IPS DF 19.7 (cell line): ENCODE measurements around the gene TULP4.

Experiments used
- DNase-seq: peaks from one replicate; pipeline ENCODE4 v3.0.0-alpha.2; 2013; ENCODE audit warnings: low read depth, low spot score

The TULP4 gene

DNA sequence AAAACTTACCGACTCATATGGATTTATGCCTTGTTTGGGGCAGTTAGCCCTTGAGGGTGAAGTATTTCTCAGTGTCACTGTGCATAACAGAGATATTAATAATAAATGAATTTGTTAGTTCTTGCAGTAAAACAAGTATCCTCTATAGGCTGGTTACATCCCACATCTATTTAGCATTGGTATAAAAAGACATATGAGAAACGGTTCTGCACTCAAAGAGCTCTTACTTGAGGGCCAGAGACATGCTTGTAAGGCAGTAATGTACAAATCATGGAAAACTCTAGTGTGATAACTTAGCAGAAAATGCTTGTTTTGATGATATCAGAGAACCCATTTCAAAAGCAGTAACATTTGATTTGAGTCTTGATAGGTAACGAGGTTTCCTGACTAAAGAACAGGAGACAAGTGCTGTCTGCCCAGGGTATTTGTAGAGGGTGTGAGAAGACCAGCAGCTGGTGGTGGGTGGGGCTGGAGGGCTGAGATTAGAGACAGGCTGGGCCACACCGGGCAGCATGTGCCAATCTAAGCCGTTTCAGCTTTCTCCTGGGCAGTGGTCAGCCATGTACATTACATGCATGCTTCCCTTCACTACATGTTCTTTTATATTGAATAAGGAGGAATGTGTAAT, 46.3 kb downstream of the TULP4 start:
- DNase-seq: no peak

DNA sequence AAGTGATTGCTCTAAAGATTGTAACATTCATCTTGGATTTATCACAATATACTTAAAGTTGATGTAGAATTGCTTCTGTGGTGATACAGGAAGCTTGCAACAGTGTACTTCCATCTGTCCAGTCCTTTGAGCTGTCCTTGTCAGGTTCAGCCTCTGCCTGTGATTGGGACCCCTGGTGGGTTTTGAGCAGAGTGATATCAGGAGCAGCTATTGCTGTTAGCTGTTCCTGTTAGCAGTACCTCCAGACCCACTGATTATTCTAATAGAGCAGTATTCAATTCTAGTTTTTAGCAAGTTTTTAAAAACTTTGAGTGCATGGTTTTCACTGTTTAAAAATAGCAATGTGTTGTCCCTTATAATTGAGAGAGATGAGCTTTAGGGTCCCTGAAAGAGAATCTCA, 48.8 kb downstream of the TULP4 start:
- no peak for DNase-seq

DNA sequence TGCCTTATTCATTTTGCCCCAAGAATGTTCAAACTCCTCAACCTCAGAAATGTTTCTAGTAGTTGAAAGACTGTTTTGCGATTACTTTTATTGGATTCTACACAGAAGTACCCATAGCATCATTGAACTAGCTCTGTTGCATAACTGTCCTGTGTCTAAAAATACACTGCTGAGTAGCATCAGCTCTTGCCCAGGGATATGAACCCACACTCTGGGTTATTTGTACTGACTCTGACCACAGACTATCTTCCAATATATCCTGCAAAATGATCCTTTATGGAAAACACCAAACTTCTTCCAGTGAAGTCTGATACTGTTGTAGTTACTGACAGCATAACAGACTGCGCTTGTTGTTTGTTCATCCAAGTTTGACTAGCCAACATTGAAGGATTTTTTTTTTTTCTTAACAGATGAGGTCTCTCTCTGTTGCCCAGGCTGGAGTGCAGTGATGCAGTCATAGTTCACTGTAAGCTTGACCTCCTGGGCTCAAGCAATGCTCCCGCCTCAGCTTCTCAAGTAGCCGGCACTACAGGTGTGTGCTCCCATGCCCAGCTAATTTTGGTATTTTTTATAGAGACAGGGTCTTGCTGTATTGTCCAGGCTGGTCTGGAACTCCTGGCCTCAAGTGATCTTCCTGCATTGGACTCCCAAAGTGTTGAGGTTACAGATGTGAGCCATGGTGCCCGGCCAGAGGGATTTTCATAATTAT, 49.9 kb downstream of the TULP4 start:
- no peak for DNase-seq

DNA sequence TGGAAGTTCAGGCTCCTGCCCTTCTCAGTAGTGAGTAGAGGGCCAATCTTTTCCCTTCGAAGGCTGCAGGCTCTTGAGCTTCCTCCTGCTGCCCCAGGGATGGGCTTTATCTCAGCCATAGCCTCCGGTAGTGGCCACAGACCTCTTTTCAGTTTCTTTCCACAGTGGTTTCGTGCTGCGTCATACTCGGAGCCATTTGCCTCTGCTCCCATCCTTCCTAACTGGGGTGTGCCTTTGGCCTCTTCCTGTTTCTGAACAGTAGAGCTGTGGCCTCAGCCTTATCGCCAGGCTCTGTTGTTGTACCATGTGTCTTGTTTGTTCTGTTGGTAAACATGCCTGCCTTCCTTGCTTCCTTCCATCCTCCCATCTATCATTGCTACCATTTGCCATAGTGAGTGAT, 54.1 kb downstream of the TULP4 start:
- no peak for DNase-seq

DNA sequence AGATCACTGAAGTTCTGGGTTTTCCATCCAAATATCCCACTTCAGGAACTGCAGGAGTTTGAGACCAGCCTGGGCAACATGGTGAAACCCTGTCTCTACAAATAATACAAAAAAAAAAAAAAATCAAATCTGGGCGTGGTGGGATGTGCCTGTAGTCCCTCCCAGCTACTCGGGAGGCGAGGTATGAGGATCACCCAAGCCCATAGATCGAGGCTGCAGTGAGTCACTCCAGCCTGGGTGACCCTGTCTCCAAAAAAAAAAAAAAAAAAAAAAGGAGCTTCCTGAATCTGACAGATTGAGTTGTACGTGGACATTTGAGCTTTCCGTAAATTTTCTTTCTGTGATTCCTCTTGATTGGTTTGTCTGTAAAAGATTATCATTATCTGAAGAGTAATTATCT, 55.6 kb downstream of the TULP4 start:
- no peak for DNase-seq

DNA sequence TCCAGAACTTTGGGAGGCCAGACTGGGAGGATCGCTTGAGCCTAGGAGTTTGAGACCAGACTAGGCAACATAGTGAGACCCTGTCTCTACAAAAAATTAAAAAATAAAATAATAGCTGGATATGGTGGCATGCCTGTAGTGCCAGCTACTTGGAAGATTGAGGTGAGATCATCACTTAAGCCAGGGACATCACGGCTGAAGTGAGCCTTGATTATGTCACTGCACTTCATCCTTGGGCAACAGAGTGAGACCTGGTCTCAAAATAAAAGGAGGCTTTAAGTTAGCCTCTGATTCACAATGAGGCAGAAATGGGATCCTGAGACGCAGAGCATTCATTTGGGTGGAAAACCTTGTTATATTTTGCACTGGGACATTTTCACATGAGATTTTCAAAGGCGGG, 57.0 kb downstream of the TULP4 start:
- no peak for DNase-seq

DNA sequence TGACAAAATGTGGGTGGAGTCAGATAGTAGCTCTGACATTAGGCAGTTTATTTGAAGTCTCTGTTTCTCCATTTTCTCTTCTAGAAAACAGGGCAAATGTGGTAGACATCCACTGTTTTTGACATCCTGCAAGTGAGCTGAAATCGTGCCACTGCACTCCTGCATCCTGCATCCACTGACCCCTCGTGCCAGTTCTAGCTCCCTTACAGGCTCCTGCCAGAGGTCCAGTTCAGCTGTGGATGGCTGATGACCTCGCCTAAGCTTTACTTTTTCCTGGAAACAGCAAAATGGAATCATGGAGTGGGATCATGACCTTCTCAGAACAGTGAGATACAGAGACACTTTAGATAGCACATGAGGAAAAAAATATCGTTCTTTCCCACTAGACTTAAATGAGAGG, 58.5 kb downstream of the TULP4 start:
- no peak for DNase-seq

DNA sequence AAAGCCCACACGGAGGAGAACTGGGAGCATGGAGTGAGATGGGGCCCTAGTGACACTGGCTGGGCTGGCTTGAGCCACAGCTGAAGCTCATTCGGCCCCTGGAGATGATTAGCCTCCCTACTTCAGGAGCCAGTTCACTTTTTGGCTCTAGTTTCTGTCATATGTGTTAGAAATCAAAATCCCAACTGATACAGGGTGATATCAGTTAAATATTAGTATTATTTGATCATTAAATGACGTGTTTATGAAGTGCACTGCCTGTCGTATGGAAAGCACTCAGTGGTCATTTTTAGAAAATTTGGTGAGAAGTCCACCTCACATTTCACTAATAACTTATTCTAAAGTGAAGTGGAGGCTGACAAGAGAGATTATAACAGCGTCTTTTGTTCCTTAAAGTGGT, 59.0 kb downstream of the TULP4 start:
- no peak for DNase-seq

DNA sequence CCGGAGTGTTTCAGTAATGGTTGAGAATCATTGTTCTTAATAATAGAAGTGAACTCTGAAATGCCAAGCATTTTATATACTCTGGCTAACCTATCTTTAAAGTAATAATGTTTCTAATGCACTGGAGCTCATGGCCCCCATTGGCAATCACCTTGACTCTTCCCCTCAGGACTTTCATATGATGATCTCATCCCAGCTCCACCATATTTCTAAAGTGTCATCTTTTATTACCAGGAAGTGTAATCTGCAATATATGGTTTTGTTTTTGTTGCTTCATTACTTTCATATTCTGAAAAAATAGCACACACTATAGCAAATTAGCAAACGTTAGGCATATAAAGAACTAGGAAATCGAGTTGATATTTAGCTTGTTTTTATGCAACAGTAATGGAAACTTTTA, 60.3 kb downstream of the TULP4 start:
- no peak for DNase-seq

DNA sequence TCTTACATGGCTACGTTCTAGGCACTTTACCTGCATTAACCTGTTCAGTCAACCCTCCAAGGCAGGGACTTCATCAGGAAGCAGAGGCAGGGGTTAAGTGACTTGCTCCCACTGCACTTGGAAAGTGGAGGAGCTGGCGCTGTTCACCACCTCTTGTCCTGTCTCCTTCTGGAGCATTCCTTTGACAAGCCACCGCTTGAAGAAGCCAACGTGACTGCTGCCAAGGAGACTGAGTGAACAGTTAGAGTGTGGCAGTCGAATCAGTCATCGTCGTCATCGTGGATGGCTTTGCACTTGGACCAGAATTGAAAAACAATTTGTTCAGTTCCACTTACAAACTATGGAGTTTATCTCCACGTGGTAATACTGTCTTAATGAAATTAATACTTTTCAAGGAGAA, 60.9 kb downstream of the TULP4 start:
- no peak for DNase-seq

DNA sequence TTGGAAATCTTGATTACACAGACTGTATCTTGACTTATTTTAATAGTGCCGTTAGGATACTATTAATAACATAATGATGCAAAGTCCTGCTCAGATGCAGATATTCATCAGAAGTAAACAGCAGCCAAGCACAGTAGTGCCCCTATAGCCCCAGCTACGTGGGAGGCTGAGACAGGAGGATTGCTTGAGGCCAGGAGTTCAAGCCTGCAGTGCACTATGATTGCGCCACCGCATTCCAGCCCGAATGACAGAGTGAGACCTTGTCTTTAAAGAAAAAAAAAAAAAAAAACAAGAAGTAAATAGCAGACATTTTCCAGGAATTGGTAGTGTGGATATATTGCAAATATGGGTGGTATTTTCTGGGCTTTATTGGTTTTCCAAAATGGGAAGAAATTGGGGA, 61.8 kb downstream of the TULP4 start:
- DNase-seq: no peak

DNA sequence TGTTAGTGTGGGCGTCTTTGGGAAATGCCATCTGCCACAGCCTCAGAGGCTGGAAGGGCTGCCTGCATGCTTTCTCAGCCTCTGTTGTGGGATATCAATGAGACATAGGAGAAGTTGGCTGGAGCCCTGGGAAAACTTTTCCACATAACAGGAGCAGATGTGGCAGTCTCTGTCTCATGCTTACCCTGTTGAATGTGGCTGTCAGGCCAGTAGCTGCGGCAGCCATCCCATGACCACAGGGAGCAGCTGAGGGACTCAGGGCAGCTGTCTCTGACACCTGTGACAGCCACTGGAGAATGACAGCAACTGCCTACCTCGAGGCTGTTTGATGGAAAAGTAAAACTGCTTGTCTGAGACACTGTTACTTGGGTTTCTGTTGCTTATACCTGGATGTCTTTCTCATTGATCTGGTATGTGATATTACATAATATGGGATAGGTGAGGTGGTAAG, 64.4 kb downstream of the TULP4 start:
- DNase-seq: no peak

DNA sequence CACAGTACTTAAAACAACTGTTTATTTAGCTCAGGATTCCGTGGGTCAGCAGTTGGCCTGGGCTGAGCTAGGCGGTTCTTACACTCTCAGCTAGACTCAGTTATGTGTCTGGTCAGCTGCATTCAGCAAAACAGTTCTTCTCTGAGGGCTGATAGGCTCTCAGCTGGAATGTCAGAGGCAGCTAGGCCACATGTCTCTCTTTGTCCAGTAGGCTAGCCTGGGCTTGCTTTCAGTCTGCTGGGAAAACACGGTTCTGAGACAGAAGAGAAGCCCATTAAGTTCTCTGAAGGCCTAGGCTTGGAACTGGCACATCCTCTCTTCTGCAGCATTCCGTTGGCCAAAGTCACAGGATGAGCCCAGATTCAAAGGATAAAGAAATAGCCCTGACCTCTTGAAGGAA, 65.6 kb downstream of the TULP4 start:
- DNase-seq: no peak

DNA sequence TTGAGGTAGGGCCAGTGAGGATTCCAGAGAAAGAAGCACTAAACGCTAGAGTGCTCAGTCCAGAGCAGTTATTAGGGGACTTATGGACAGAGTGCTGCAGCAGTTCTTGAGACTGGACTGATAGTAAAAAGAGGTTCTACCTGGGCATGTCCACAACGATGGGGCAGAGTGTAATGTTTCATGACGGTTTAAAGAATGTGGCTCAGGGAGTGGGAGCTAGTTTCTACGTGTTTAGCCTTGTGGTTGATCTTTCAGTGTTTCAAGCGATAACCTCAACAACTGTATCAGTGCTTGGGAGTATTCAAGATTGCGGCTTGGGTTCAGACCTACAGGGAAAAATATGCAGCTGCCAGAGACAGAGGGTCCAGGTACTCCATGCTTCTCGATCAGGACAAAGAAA, 67.1 kb downstream of the TULP4 start:
- DNase-seq: no peak

DNA sequence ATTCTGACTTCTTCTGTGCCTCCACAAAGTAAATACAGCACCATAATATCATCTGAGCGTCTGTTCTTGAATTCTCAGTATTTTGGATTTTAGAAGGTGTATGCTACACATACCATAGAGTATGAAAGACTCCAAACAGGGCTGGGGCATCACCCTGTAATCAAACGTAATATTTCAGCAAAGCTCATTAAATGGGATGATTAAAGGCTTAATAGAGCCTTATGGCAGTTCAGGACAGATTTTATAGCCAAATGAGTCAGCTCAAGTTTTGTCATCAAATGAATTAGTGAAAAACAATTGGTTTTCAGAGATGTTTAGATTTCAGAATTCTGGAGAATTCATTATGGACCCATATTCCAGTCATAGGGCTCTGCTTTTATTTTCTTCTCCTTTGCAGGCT, 68.9 kb downstream of the TULP4 start:
- no peak for DNase-seq

DNA sequence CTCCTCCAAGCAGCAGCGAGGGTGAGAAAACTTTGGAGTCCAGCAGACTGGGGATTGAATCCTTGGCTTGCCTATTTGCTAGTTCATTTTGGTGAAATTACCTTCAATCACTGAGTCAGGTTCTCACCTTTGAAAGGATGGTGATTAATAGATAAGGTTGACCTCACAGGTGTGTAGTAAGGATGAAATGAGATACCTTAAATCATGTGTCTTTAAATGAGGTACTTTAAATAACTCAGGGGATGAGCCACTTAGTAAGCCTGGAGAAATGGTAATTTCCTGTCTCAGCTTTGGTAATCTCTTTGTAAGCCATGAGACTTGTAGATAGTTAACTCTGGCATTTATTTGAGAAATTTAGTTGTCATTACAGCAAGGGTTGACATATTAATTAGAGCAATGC, 70.2 kb downstream of the TULP4 start:
- no peak for DNase-seq

DNA sequence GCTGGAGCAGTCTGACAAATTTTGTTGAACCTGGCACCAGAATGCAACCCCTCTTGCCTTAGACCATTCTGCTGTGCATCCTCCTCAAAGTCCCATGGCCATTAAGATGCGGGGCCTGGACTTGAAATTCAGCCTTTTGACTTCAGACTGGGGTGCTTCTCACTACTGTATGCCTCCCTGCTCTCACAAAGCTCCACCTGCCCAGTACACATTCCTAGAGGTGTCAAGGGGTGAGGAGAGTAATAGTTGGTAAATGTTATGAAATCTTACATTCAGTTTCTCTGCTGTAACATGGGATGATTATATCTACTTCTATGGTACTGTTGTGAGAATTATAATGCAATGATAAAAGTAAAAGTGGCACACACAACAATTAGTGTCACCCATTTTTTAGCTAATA, 70.8 kb downstream of the TULP4 start:
- no peak for DNase-seq

DNA sequence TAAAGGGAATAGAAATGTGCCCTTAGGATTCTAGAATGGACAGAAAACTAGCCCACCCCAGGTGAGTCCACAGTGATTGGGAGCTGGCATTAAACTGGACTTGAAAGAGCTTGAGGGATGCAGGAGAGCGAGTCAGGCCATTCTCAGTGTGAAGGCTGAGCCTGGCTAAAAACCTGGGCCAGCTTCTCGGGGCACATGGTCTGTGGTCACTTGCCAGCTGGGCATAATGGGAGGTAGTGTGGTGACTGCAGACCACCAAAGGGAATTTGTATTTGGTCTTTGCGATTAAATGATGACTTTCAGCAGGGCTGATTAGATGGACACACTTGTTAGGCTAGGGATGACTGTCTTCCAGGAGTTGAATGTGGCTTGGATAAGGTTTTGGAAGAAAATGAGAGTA, 71.3 kb downstream of the TULP4 start:
- DNase-seq: no peak

DNA sequence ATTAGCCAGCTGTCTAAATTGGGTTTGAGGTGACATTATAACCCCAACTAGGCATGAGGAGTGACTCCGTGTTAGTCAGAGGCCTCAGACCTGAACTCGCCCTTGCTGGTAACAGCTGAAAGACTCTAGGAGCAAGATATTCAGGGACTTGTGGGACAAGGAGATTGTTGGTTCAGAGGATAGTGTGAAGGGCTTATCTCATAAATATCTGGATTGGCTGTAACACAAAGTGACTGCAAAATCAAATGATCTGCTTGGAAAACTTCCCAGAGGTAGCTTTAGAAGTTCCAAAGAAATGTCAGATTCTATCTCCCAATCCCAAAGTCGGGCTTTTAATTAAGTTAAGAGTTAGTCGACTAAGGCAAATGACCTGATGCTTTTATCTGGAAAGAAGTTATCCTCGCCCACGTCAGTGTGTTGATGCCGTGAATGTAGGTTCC, 72.4 kb downstream of the TULP4 start:
- DNase-seq: no peak

DNA sequence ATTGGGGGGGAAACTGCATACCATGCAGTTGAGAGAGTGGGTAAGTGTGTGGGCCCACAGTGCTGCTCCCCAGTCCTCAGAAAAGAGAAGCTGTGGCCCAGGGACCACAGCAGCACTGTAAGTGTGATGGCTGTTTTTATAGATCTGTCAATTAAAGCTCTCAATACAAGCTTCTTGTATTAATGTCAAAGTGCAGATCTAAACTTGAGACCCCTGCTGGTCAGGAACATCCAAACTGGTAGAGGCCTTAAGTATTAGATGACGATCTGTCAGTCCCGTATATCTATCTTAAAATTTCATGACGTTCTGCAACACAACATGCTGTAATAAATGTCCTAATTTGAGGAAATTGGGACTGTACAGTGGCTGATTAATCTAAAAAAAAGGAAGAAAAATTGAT, 74.8 kb downstream of the TULP4 start:
- no peak for DNase-seq

DNA sequence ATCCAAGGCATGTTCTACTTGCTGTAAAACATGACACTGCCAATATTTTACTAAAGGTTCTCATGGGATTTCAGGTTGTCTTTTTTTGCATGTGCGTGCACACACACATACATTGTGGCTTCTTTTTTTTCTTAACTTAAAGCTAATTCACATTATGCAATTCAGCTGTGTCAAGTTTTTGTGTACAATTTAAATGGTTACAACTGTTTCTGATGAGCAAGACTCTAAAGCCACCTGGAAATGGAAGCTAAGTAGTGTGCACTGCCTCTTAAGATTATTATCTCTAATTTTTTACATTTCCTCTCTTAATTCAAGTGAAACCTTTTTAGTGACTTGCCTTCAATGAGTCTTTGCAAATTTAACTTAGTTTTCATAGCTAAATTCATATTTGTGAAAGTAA, 75.3 kb downstream of the TULP4 start:
- no peak for DNase-seq

DNA sequence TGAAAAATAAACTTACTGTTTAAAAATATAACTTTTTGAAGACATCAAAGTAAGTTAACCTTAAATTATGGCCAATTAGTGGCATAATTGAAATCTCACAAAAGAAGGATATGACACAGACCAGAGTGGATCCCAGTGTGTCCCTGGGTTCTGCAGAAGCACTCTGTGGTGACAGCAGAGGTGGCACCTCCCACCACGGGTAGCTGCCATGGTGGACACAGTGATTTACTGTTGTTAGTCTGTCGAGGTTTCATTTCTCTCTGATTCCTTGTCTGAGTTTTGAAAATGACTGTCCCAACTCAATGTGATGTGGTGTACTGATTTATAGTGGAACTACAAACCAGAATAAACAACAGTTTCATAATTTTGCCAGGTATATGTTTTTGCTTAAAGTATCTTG, 76.5 kb downstream of the TULP4 start:
- no peak for DNase-seq

DNA sequence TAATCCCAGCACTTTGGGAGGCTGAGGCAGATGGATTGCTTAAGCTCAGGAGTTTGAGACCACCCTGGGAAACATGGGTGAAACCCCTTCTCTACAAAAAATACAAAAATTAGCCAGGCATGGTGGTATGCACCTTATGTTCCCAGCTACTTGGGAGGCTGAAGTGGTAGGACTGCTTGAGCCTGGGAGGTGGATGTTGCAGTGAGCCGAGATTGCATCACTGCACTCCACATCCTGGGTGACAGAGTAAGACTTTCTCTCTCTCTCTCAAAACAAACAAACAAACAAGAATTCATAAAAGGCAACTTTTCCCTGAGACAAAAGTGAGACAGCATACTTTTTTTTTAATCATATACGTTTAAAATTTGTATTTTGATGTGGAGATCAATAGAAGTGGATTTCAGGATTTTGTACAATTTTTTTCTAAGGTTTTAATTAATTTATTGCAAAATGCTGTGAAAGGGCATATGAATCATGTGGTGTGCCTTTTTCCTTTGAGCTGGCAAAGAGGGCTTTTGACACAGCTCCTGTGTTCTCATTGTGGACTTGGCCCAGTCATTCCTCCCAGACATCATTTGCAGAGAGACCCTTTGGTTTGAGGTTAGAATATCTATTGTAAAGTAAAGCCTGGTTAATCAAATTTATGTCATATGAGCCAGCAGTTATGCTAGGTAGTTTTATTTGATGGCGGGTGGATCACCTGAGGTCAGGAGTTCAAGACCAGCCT, 77.1 kb downstream of the TULP4 start:
- DNase-seq: no peak
